GM21576 (cell line): ENCODE data around the gene C12orf42.
"Not testable (repeated sequence)": the region's sequence is repeated elsewhere in the genome, so short reads cannot be mapped to it uniquely, and the experiment has no call there.

Experiments
- ATAC-seq: cut with Tn5 transposase; IDR thresholded peaks from one replicate; pipeline ENCODE4 v1.9.1; 2021; ENCODE audit warnings: mild to moderate bottlenecking, moderate library complexity; ENCODE audit not compliant: unreplicated experiment

The C12orf42 gene

DNA sequence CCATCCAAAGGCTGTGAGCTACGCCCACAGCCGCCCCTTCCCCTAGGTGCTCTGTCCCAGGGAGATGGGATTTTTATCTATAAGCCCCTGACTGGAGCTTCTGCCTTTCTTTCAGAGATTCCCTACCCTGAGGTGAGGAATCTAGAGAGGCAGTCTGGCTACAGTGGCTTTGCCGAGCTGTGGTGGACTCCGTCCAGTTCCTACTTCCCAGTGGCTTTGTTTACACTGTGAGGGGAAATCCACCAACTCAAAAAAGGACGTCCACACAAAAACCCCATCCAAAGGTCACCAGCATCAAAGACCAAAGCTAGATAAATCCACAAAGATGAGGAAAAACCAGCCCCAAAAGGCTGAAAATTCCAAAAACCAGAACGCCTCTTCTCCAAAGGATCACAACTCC is 70.1 kb downstream of the C12orf42 start:
- not testable (repeated sequence) for ATAC-seq

DNA sequence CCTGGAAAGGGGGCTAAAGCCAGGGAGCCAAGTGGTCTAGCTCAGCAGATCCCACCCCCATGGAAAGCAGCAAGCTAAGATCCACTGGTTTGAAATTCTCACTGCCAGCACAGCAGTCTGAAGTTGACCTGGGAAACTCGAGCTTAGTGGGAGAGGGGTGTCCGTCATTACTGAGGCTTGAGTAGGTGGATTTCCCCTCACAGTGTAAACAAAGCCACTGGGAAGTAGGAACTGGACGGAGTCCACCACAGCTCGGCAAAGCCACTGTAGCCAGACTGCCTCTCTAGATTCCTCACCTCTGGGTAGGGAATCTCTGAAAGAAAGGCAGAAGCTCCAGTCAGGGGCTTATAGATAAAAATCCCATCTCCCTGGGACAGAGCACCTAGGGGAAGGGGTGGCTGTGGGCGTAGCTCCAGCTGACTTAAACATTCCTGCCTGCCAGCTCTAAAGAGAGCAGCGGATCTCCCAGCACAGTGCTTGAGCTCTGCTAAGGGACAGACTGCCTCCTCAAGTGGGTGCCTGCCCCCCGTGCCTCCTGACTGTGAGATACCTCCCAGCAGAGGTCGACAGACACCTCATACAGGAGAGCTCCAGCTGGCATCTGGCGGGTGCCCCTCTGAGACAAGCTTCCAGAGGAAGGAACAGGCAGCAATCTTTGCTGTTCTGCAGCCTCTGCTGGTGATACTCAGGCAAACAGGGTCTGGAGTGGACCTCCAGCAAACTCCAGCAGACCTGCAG is 70.8 kb downstream of the C12orf42 start:
- ATAC-seq: not testable (repeated sequence)

DNA sequence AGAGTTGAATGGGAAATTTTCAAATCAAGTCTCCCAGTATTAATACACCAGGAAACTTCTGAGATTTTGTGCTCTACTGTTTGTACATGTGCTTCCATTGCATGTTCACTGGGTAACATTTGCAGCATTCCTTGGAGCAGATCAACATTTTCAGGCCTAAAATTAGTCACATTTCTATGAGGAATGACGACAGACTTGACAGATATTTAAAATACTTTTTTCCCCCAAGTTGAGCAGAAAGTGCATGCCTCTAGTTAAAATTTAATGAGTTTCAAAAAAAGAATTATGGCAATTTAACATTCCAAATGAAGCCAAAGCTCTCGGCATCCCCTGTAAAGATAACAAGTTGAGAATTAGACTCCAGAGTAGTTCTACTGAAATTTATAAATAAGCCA is 72.3 kb downstream of the C12orf42 start:
- no peak for ATAC-seq

DNA sequence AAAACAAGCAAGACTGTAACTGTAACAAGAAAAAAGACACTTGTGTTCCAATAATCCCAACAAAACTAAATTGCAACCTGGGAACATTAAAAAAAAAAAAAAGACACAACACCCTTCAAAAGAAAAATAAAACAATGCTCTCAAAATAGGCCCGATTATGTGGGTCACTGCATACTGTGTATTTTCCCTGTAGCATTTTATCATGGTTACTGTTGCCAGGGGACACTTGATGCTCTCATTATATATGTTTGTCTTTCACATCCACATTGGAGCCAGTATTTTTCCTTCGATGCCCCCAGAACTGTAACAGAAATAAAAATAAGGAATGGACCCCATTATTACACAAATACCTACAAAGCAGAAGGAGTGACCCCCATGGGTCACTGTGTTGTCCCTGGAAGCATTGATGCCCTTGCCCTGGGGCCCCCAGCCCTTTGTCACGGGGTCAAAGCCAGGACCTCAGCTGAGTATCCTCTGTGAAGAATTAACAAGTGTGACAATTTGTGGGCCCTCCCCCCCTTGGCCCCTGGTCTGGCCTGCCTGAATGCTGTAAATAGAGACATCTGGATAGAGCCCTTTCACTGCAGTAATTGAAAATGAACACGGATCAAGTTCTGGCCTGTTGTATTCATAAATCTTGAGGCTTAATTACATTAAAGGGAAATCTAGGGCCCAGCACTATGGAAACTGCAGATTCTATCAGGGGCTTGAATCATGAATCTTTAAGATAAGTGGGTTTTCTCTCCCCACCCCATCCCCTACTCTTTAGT is 72.8 kb downstream of the C12orf42 start:
- ATAC-seq: no peak

DNA sequence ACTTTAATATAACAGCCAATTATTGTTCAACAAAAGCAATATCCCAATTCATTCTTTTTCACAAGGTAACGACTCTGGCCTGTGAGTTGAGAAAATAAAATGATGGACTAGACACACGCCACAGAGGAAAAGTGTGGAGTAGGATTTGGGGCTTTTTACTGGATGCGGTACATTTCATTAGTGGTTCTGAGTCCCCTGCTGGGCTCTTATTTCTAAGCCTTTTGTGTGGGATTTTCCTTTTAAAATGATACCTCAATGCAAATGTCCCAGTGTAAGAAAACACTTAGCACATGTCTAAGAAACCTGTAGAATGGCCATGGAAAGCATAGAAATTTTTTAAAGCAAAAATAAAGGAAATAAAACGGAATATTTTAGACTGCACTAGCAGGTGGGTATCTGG is 73.4 kb downstream of the C12orf42 start:
- no peak for ATAC-seq

DNA sequence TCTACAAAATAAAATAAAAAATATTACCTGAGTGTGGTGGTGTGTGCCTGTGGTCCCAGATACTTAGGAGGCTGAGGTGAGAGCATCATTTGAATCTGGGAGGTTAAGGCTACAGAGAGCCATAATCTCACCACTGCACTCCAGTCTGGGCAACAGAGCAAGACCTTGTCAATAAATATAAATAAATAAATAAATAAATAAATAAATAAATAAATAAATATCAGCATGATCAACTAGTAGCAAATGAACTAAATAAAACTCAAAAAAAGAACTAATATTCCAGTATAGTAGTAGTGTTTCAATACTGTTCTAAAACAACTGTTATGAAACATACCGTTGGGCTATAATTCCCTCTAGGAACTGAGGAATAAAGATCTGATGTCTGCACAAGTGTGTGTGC is 74.4 kb downstream of the C12orf42 start:
- ATAC-seq: no peak

DNA sequence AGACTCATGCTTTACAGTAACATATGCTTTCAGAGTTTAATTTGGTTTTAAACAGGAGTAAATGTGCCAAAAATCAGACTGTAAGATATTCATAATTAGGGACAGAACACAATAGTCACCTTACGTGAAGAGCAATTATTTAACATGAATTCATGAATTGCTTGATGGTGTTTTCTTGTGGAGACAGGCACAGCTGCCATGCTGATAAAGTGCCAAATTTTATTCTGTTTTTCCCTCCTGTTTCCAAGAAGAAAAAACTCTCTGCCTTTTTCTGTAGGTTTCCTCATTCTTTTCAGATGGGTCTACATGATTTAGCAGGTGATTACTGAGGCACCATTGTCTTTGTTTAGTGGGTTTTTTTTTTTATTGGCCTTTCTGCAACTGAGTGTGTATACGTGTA is 80.1 kb downstream of the C12orf42 start:
- ATAC-seq: no peak

DNA sequence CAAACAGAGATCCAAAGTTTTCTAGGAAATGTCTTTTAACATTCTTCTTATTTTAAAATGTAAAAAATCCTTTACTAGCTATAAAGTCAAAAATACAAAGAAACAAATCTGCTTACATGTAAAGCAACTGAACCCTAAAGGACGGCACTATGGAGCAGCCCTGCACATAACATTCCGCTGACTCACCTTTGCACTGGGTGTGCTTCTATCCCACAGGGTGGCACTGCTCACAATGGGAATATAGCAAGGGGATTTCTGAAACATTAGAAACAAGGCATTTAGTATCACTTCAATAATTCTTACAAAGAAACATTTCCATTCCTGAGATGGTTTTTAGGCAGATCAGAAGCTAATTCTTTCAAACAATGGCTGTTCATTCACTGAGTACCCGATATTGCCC is 94.3 kb downstream of the C12orf42 start:
- ATAC-seq: no peak

DNA sequence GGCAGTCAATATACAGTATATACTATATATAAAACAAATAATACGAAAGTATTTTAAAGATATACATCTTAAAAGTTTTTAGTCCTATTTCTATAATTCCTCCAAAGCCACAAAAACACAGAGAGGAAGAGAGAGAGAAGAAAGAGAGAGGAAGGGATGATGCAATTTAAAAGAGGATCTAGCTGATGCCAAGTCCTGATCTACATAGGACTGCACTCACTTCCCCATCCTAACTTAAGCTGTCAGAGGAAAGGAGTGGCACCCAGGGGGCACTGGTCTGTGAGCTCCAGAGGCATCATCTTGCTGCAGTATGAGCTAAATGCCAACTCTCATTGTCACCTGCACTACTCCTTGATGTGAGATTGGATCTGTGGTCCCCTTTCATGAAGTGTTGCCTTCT is 95.8 kb downstream of the C12orf42 start:
- ATAC-seq: no peak

DNA sequence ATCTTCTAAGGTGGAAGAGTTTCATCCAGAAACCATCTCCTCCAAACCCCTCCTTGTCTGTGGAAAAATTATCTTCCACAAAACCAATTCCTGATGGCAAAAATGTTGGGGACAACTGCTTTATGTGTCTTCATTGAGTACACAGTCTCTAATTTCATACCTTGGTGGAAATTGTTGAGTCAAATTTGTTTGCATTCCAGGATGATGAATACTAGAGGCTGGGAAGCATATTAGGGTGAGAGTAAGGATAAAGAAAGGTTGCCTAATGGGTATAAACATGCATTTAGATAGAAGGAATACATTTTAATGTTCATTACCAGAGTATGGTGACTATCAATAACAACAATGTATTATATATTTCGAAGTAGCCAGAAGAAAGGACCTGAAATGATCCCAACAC is 98.2 kb downstream of the C12orf42 start:
- no peak for ATAC-seq

DNA sequence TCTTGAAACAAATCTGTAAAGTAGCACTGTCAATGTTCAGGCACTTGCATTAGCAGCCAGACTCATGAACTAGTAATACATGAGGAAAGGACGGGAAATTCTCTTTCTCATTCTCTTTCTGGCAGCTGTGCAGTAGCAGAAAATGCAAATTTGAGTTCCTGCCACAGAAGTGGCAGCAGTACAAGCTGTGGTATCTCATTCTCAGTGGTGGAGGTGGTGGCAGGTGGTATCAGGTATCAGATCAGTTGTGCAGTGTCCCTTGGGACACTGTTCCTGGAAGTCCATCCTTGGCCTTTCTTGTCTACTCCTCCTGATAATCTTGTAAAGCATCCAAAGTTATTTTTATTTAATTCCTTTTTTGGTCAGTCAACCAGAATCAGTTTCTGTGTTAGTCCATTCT is 103.0 kb downstream of the C12orf42 start:
- peak; percentile 90 for ATAC-seq

DNA sequence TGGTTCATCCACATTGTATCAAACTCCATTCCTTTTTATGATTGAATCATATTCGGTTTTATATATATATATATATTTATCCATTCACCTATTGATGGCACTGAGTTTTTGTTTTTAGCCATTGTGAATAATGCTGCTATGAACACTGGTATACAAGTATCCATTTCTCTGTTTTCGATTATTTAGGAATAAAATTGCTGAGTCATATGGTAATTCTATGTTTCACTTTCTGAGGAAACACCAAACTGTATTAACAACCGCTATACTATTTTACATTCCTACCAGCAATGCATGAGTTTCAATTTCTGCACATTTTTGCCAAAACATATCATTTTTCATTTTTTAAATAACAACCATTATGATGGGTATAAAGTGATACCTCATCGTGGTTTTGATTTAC is 104.7 kb downstream of the C12orf42 start:
- ATAC-seq: no peak

DNA sequence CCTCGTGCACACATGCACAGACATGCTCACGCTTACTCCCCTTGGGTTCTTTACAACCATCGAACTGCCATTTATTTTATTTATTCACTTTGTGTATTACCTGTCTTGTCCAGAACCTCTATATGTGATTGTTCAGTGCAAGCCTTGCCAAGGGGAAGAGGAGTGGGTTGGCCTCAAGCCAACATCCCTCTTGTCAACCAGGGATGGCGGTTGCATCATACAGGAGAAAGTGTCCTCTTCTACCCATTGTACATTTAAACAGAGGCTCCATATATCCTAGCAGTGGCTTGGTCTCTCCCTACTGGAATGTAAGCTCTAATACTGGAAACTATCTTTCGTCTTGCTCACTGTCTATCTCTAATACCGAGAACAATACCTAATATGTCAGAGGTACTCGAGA is 108.4 kb downstream of the C12orf42 start:
- no peak for ATAC-seq

DNA sequence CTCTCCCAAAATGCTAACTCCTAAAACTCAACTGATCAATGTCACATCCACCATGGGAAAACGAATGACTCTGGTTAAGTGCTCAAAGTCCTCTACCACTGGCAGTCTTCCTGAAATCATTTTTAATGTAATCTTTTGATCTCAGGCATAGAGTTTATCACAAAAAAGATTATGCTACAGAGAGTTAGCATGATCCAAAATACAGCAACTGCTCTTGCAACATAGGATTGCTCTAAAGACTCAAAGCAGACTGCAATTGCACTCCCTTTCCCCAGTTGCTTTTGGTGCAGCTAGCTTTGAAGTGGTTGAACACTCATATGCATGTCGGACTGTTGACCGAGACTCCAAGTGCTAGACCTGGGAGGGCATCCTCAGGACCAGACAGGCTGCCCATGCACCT is 109.3 kb downstream of the C12orf42 start:
- ATAC-seq: no peak

DNA sequence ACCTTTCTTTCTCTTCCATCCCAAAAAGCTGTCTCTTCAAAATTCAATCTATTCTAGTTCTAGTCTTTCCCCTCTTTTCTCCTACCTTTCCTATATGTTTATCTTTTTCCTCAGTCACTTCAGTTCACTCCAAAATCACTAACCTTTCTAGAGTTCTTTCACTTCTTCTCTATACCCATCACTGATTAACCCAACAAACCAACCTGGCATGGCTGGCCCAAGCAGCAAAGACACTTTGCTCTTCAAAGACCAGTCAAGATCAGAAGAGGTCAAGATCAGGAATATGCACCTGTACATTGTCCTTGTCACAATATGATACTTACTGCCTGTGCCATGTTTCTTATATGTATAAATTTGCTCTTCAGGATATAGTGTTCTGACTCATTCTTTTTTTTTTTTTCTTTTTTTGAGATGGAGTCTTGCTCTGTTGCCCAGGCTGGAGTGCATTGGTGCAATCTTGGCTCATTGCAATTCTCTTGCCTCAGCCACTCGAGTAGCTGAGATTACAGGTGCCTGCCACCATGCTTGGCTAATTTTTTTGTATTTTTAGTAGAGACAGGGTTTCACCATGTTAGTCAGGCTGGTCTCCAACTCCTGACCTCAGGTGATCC is 112.9 kb downstream of the C12orf42 start:
- ATAC-seq: no peak

DNA sequence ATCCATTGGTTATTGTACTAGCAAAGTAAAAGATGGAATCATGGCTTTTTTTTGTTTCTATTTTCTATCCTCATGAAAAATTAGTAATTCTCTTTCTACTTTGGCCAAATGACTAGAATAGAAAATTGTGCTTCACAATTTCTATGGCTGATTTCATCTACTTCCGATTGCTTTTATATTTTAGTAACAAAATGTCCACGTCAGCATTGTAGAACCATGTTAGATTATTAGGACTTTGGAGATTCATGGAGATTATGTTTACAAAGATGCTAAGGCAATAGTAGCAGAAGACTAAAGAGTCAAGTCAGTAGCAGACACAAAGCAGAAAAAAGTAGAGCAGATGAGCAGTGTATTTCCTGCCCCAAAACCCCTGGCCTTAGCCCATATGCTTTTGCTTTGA is 113.6 kb downstream of the C12orf42 start:
- ATAC-seq: no peak

DNA sequence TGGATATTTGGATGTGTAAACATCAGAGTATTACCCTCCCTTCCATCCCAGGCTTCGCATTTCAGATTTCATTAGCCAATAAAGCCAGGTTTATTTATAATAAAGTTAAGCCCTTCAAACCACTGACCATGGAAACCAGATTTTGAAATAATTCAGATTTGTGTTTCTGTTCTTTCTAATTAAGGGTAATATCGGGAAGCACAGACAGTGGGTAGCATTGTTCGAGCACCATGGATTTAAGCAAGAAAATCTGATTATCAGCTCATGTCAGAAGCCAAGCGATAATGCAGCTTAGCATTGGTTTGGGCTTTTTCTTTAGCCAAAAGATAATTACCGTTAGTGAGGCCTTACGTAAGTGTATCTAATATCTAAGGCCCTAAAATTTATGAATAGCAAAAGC is 116.1 kb downstream of the C12orf42 start:
- no peak for ATAC-seq

DNA sequence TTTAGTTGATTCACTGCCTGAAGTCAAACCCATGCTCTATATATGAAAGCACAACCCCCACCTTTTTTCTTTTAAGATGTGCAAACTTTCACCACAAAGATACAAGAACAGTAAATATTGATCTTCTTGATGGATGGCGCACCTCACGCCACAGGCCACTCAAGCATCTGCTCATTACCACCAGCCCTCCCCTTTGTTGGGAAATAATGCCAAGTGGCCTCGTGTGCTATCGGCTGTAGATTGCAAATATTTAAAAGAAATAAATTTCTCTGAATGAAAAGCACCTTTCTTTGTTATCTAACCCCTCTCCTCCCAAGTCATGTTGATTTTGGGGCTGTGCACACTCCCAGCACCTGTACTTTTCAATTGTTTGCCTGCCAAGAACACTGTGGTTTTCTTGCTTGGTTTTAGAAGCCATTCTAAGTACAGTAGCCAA is 122.7 kb downstream of the C12orf42 start:
- ATAC-seq: no peak

DNA sequence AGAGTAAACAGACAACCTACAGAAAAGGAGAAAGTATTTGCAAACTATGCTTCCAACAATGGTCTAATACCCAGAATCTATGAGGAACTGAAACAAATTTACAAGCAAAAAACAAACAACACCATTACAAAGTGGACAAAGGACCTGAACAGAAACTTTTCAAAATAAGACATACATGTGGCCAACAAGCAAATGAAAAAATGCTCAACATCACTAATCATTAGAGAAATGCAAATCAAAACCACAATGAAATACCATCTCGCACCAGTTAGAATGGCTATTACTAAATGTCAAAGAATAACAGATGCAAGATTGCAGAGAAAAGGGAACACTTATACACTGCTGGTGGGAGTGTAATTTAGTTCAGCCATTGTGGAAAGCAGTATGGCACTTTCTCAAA is 125.8 kb downstream of the C12orf42 start:
- peak; percentile 82 for ATAC-seq

DNA sequence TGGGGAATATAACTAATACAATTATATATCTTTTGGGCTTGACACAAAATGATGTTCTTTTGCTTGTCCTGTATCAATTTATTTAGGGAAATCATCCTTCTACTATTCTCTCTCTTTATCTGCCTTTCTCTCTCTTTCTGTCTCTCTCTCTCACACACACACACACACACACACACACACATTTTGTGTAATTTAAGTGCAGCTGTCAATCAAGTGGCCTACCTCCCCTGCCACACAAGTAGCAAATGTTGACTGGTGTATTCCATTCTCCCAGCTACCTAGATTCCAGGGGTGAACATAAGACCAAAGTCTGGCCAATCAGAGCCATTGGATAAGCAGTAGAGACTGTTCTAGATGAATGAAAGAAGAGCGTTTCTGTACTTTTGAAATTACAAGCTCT is 127.6 kb downstream of the C12orf42 start:
- ATAC-seq: no peak

DNA sequence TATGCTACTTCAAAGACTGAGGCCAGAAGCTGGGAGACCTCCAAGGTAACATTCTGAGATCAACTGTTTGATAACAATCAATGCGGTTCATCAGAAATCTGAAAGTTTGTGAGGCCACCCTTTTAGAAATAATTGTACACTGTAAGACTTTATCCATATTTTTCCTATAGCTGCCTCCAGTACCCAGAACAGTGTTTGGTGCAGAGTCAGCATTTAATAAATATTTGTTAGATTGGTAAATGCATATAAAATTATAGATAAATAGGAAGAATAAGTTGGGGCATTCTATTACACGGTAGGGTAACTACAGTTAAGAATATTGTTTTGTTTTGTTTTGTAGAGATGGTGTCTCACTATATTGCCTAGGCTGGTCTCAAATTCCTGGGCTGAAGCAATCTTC is 141.4 kb downstream of the C12orf42 start:
- ATAC-seq: no peak

DNA sequence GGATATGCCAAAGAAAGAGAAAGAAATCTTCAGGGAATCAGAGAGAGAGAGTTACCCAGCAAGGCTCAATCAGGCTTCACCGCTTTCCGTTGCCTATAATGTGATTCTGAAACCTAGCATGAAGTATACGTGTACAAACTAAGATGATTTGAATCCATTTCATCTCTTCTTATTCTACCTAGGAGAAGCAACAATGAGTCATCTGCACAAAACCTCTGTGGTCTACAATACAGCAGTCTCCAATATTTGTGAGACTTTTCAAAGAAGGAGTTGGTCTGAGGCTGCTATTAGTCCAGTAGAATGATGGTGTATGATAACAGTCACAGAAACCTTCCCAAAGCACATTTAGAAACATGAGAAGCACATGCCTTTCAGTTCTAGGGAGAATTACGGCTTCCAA is 141.9 kb downstream of the C12orf42 start:
- ATAC-seq: no peak
